HT-29 (cell line): Measurements from ENCODE around the gene ZNF468. TPM values are rescaled to one million over a fixed set of nuclear protein-coding genes. Genes with fewer than 3 reads are reported as not detected.
"Not testable (repeated sequence)": the region's sequence is repeated elsewhere in the genome, so short reads cannot be mapped to it uniquely, and the experiment has no call there.

Experiments
- DNase-seq: peaks from one replicate; pipeline ENCODE4 v3.0.0-alpha.2; 2015; ENCODE audit warnings: low spot score
- small RNA-seq: library from RNA; depleted of rRNA; stranded (forward); fragments of <200 nt; gene quantifications from one replicate; pipeline ENCODE3, GENCODE V24; 2014
- total RNA-seq: library from RNA; depleted of rRNA; stranded (reverse); fragments of >200 nt; shearing (Covaris generic); gene quantifications from 2 replicates; pipeline ENCODE4 v1.2.3, GENCODE V29; 2014; rRNA removed

The ZNF468 gene
- total RNA-seq, 1 experiment from 2014 or later = 31.0 TPM

- DNase-seq = not testable (repeated sequence)
These were observed 27.6 kb downstream of the ZNF468 start for GRCh38 chr19:52829866-52830265.

GRCh38 chr19:52825765-52826164, 31.7 kb downstream of the ZNF468 start:
- DNase-seq = no peak

- DNase-seq = no peak
These were observed 33.7 kb downstream of the ZNF468 start for GRCh38 chr19:52823676-52824075.

GRCh38 chr19:52821204-52821960, 36.0 kb downstream of the ZNF468 start, which contains the start of gene ZNF28:
ZNF28 (minus strand) TSS chr19:52821633; CDS start chr19:52817958, 3,675 bp downstream.
- DNase-seq = peak; percentile 57

- DNase-seq = peak; percentile 48
These were observed 36.8 kb downstream of the ZNF468 start for GRCh38 chr19:52820472-52821203.

GRCh38 chr19:52809801-52810200, 47.6 kb downstream of the ZNF468 start:
- DNase-seq = no peak

- not testable (repeated sequence) for DNase-seq
These were observed 57.3 kb downstream of the ZNF468 start for GRCh38 chr19:52799950-52800640.

GRCh38 chr19:52789440-52789839, 68.0 kb downstream of the ZNF468 start:
- DNase-seq = no peak

Small RNA genes within 50 kb of the gene (small RNA-seq; reads per million reads assigned to genes)
- gene ZNF320 = 0.22 reads per million

Other genes starting within 250 kb of the ZNF468 start
- gene ZNF83, start 219.3 kb downstream of the ZNF468 start, total RNA-seq = 5.7 and 6.4 TPM in 2 replicates
- 1.3 and 3.3 TPM in 2 replicates for gene ZNF611, start 122.6 kb downstream of the ZNF468 start, total RNA-seq
- gene ZNF600, start 70.8 kb downstream of the ZNF468 start, total RNA-seq = 4.0 and 6.6 TPM in 2 replicates
- 13.2 and 17.1 TPM in 2 replicates for gene ZNF28, start 36.0 kb downstream of the ZNF468 start, total RNA-seq
- 6.0 and 8.5 TPM in 2 replicates for gene ZNF320, start 40.0 kb upstream of the ZNF468 start, total RNA-seq
- 8.2 and 10.0 TPM in 2 replicates for gene ZNF888, start 65.8 kb upstream of the ZNF468 start, total RNA-seq
- 8.9 and 12.3 TPM in 2 replicates for gene ZNF816, start 105.3 kb upstream of the ZNF468 start, total RNA-seq
- not detected in 2 replicates for gene ERVV-1, start 156.3 kb upstream of the ZNF468 start, total RNA-seq
- gene ERVV-2, start 187.1 kb upstream of the ZNF468 start, total RNA-seq = not detected in 2 replicates
- gene ZNF160, start 245.8 kb upstream of the ZNF468 start, total RNA-seq = 8.5 and 14.9 TPM in 2 replicates